T-helper 17 cell (primary cell): ENCODE data around the gene TRPV4. TPM values are rescaled to one million over a fixed set of nuclear protein-coding genes. Genes with fewer than 3 reads are reported as not detected.

Source experiments
- ATAC-seq: fragments of 150-1000 bp; cut with Tn5 transposase; 2 replicates; pipeline ENCODE4 v1.10.0; 2021; ENCODE audit warnings: mild to moderate bottlenecking, moderate library complexity
- DNase-seq, 3 donors: peaks; one replicate each; pipeline versions ENCODE4 v3.0.0 to v3.0.0-alpha.2; 2020 to 2021
- H3K9me3 ChIP-seq: one replicate; pipeline ENCODE4 v1.7.0; 2013; ENCODE audit warnings: low read length, mild to moderate bottlenecking; ENCODE audit not compliant: control insufficient read depth, poor library complexity, severe bottlenecking
- H3K27ac Mint-ChIP-seq: one replicate; pipeline ENCODE4 v1.8.0; 2022; ENCODE audit warnings: mild to moderate bottlenecking, moderate library complexity, mixed read lengths
- H3K27me3 Mint-ChIP-seq: one replicate; pipeline ENCODE4 v1.8.0; 2022; ENCODE audit warnings: mixed read lengths
- H3K36me3 Mint-ChIP-seq: one replicate; pipeline ENCODE4 v1.8.0; 2022; ENCODE audit warnings: low read depth, mixed read lengths
- H3K4me1 Mint-ChIP-seq: one replicate; pipeline ENCODE4 v1.8.0; 2022; ENCODE audit warnings: mild to moderate bottlenecking, mixed read lengths
- H3K4me3 Mint-ChIP-seq: one replicate; pipeline ENCODE4 v1.8.0; 2022; ENCODE audit warnings: mild to moderate bottlenecking, moderate library complexity, mixed read lengths
- total RNA-seq, 4 donors: library from RNA in 2 of 4; stranded (reverse) in 2 of 4; gene quantifications; one replicate each; pipeline ENCODE4 v1.2.3 and lab custom pipeline; 2022 to 2026

TRPV4 gene
- total RNA-seq, 2 donors from 2014 or later = not detected

DNA sequence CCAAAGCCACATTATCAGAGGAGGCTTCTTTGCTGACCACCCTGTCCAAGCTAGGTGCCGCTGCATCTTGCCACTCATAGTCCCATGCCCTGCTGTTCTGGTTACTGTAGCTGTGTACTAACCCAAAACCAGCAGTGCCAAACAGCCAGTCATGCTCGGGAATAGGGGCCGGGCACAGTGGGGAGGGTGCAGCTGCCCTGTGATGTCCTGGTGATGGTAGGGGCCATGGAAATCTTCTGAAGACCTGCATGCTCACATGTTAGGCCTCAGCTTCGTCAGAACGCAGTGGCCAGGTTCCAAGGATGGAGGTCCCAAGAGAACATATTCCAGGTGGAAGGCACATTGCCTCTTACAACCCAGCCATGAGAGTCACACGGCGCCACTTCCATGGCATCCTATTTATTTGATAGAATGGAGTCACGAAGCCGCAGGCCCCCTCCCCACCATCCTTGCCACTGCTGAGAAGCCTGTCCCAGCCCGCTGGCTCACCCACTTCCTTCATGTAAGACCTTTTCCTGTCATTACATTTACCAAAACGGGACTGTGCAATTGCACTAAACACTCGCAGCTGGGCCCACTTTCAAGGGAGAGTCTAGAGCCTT, 71.0 kb downstream of the TRPV4 start:
- Mint-ChIP-seq H3K4me3 (no peak overlapping the region), H3K27ac (no peak overlapping the region), H3K27me3 (no peaks in the 10 kb centered on the region), H3K36me3 (peaks cover 4% of the 10 kb centered on the region), H3K4me1 (peaks cover 3% of the 10 kb centered on the region)
- peak in 1 of 3 donors; percentile 5 for DNase-seq
- ATAC-seq = no peak
- no peaks in the 10 kb centered on the region for H3K9me3 ChIP-seq

DNA sequence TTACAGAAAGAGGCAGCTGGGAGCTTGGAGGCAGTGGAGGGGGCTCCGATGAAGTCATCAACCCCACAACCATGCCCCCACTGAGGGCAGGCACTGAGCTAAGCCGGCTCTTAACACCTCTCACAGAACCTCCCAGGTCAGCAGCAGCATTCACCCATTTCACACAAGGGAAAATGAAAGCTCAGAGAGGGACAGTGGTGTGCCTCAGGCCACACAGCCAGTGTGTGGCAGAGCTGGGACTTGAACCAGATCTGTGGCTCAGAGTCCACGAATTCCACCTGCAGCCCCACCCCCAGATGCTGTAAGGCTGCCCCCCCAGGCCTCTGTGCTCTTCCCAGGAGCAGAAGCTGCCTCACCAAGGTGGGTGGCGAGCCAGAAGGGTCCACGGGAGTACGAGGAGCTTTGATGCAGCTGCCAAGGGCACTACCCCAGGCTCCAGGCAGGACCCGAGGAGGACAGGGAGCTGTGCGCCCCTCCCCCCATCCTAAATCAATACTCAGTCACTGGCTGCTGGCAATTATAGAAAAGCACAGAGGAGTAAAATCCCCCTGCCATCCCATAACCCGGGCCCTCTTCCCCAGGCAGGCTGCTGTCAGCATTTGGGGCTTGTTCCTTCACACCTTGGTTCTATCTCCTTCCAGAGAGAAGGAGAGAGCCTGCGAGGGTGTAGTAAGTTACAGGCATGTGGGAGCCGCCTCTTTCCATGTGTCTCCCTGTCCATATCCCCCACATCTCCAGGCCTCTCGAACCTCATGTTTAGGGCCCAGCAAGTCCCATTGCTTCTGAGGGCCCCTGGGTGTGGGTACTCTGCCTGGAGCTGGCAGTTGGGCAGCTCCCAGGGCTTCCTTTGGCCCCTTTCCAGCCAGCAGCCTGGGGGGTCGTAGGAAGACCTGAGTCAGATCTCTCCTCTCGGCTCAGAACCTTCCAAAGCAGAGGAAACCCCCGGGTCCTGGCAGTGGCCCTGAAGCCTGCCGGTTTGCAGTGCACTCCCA, 72.0 kb downstream of the TRPV4 start:
- ATAC-seq (no peak), DNase-seq (peak in 1 of 3 donors; percentile 6)
- Mint-ChIP-seq H3K4me3 (no peak overlapping the region), H3K36me3 (peaks cover 5% of the 10 kb centered on the region), H3K4me1 (peaks cover 3% of the 10 kb centered on the region), H3K27ac (no peak overlapping the region), H3K27me3 (no peaks in the 10 kb centered on the region)
- peaks cover 4% of the 10 kb centered on the region for H3K9me3 ChIP-seq

GRCh38 chr12:109760031-109760929, 72.9 kb downstream of the TRPV4 start:
- ATAC-seq = no peak
- peaks cover 3% of the 10 kb centered on the region for H3K4me1 Mint-ChIP-seq
- H3K27me3 Mint-ChIP-seq = no peaks in the 10 kb centered on the region

DNA sequence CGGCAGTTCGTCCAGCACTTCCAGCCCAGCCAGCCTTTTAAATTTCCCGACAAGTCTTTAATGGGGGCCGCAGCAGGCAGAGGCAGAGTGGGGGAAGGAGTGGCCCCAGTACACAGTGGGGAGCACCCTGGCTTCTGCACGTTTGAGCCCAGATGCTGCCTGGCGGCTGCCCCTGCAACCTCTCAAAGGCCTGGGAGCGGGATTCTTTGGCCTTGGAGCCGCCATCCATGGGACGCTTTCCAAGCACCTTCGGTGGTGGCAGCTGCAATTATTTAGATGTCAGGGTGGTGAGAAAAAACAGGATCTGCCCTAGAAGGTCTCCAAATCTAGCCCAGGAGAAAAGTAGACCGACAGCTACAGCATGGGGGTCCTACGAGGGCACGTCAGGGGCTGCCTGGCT, 73.6 kb downstream of the TRPV4 start:
- Mint-ChIP-seq H3K4me3 (no peak overlapping the region), H3K27me3 (no peaks in the 10 kb centered on the region), H3K27ac (no peak overlapping the region), H3K36me3 (peaks cover 5% of the 10 kb centered on the region), H3K4me1 (peaks cover 3% of the 10 kb centered on the region)
- DNase-seq (no peak), ATAC-seq (no peak)
- peaks cover 4% of the 10 kb centered on the region for H3K9me3 ChIP-seq

More at GRCh38 chr12:109760031-109760929, 72.9 kb downstream of the TRPV4 start:
- DNase-seq = peak in 1 of 3 donors; percentile 6
- no peak overlapping the region for H3K4me3 Mint-ChIP-seq
- peaks cover 4% of the 10 kb centered on the region for H3K9me3 ChIP-seq
- H3K36me3 Mint-ChIP-seq = peaks cover 5% of the 10 kb centered on the region
- H3K27ac Mint-ChIP-seq = no peak overlapping the region

GRCh38 chr12:109758426-109759420, 74.5 kb downstream of the TRPV4 start:
- H3K27me3 Mint-ChIP-seq = peaks cover 1% of the 10 kb centered on the region
- no peak overlapping the region for H3K4me3 Mint-ChIP-seq
- no peak overlapping the region for H3K27ac Mint-ChIP-seq
- H3K4me1 Mint-ChIP-seq = peaks cover 3% of the 10 kb centered on the region
- ATAC-seq (no peak), DNase-seq (peak in 1 of 3 donors; percentile 4)
- H3K36me3 Mint-ChIP-seq = peaks cover 5% of the 10 kb centered on the region
- H3K9me3 ChIP-seq = peaks cover 4% of the 10 kb centered on the region

- Mint-ChIP-seq H3K27ac (no peak overlapping the region), H3K36me3 (peaks cover 2% of the 10 kb centered on the region), H3K4me3 (no peak overlapping the region), H3K27me3 (peaks cover 8% of the 10 kb centered on the region), H3K4me1 (peaks cover 3% of the 10 kb centered on the region)
- DNase-seq (peak in 1 of 3 donors; percentile 3), ATAC-seq (no peak)
- H3K9me3 ChIP-seq = peaks cover 4% of the 10 kb centered on the region
These were observed 75.4 kb downstream of the TRPV4 start for GRCh38 chr12:109757671-109758265.

- Mint-ChIP-seq H3K27ac (no peak overlapping the region), H3K36me3 (peaks cover 2% of the 10 kb centered on the region), H3K4me1 (no peaks in the 10 kb centered on the region), H3K4me3 (no peak overlapping the region), H3K27me3 (peaks cover 8% of the 10 kb centered on the region)
- DNase-seq = no peak
- no peak for ATAC-seq
- H3K9me3 ChIP-seq = peaks cover 4% of the 10 kb centered on the region
These were observed 76.7 kb downstream of the TRPV4 start for GRCh38 chr12:109756457-109756856.

- peaks cover 5% of the 10 kb centered on the region for H3K36me3 Mint-ChIP-seq
- peaks cover 4% of the 10 kb centered on the region for H3K9me3 ChIP-seq
- H3K4me3 Mint-ChIP-seq = no peak overlapping the region
- DNase-seq (no peak), ATAC-seq (no peak)
- H3K4me1 Mint-ChIP-seq = no peaks in the 10 kb centered on the region
- no peak overlapping the region for H3K27ac Mint-ChIP-seq
- H3K27me3 Mint-ChIP-seq = peaks cover 14% of the 10 kb centered on the region
These were observed 79.2 kb downstream of the TRPV4 start for GRCh38 chr12:109753959-109754358.

DNA sequence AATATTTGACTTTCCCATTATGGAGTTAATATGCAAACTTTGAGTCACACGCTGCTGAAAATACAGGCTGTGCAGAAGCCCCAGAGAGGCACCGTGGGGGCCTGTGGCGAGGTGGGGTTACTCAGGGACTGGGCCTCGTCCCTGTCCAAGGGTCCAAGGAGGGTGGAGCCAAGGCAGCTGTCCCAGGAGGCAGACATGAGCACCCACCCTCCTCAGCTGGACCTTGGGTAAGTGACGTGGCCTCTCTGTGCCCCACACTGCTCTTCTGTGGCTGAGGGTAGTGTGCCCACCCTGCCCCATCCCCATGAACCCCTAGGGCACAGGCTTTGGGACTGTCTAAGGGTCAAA, 80.2 kb downstream of the TRPV4 start:
- Mint-ChIP-seq H3K27ac (no peak overlapping the region), H3K27me3 (peaks cover 14% of the 10 kb centered on the region), H3K4me3 (no peak overlapping the region), H3K4me1 (no peaks in the 10 kb centered on the region), H3K36me3 (peaks cover 5% of the 10 kb centered on the region)
- no peak for ATAC-seq
- DNase-seq = peak in 1 of 3 donors; percentile 3
- H3K9me3 ChIP-seq = peaks cover 4% of the 10 kb centered on the region

DNA sequence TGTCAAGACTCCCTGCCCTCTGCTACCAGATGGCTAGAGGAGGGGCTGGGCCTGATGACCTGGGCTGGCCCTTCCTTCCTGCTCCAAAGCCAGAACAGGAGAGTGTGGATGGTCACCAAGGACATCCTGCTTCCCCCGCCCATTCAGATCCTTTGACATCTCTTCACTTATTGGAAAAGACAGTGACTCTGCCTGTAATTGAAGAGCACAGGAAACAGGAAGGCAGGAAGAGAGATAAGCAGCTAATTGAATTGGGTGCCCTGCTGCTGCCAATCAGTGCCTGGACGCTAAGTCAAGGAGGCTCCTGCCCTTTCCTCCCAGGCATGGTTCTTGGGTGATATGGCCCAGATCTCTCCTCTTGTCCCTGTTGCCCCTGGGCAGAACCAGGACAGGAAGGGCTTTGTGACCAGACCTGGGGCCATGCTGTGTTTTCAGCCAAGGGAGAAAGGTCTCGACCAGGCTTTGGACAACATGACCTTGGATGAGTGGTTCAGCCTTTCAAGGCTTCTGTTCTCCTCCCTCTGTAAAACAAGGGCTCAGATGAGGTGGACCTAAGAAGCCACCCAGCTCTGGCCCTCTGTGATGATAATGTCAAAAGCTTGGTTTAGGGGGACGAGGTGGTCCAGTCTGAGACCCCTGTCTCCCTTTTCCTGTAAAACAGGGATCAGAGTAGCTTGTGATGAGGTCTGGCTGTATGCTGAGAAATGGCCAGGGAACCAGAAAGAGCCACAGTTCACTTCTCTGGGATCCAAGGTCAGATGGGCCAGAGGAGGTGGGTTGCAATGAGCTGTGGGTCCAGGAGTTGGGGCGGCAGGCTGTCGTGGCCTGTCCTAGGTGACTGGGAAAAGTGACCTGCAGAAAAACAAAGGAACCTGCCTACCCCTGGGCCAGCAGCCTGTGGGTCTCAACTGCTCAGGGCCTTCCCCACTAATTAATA, 80.8 kb downstream of the TRPV4 start:
- Mint-ChIP-seq H3K27me3 (peaks cover 14% of the 10 kb centered on the region), H3K36me3 (peaks cover 5% of the 10 kb centered on the region), H3K4me1 (no peaks in the 10 kb centered on the region), H3K27ac (no peak overlapping the region), H3K4me3 (no peak overlapping the region)
- peak in 1 of 3 donors; percentile 1 for DNase-seq
- peaks cover 4% of the 10 kb centered on the region for H3K9me3 ChIP-seq
- ATAC-seq = no peak
